HG03196 (cell line): Measurements from ENCODE around the gene MARVELD3.

ENCODE experiments used
- ATAC-seq: cut with Tn5 transposase; IDR thresholded peaks from one replicate; pipeline ENCODE4 v1.9.1; 2021; ENCODE audit not compliant: unreplicated experiment

MARVELD3 gene

GRCh38 chr16:71622088-71622487 is 3.9 kb upstream of the MARVELD3 start:
- ATAC-seq = no peak

DNA sequence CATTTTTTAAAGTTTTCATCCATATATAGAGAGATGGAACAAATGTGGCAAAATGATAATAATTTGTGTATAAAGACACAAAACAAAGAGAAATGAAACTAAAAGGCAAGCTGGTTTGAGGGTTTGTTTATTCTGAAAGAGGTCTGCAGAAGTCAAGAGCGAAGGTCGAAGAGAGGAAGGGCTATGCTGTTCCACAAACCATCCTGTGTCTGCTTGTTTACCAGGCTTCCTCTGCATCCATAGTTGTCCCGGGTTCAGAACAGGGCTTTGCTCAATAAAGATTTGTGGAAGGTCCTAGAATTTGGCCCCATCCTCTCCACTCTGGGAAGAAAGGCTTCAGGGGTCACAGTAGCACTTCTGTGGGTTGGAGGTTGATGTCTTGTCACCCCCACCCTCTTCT is 2.4 kb upstream of the MARVELD3 start:
- ATAC-seq = no peak

- ATAC-seq = no peak
Measured at GRCh38 chr16:71625113-71625850, 702 bp upstream of the MARVELD3 start.

- ATAC-seq = no peak
Measured at GRCh38 chr16:71626858-71627213, 852 bp downstream of the MARVELD3 start.

- ATAC-seq = no peak
Measured at GRCh38 chr16:71627731-71628181, 1.8 kb downstream of the MARVELD3 start.

DNA sequence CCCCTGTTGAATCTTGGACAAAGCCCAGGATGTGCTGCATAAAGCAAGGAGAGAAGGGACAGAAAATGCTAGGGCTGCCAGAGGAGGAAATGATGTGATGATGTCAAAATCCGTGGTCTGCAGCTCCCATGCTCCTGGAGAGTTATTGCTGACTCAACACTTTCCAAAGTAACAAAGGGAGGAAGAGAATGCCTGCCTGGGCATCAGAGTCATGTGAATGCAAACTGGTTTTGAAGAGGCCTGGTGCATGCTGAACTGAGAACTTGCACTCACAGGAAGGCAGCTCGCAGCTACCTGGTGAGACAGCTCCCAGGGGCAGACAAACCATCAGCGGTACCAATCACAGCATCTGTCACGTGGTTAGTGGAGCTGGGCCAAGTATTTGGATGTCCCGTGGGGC is 2.8 kb downstream of the MARVELD3 start:
- no peak for ATAC-seq

- ATAC-seq = no peak
Measured at GRCh38 chr16:71629278-71630016, 3.5 kb downstream of the MARVELD3 start.

- ATAC-seq = no peak
Measured at GRCh38 chr16:71630808-71631207, 4.8 kb downstream of the MARVELD3 start.

- ATAC-seq = no peak
Measured at GRCh38 chr16:71631776-71632175, 5.8 kb downstream of the MARVELD3 start.

GRCh38 chr16:71635632-71636031 is 9.6 kb downstream of the MARVELD3 start:
- ATAC-seq = no peak

DNA sequence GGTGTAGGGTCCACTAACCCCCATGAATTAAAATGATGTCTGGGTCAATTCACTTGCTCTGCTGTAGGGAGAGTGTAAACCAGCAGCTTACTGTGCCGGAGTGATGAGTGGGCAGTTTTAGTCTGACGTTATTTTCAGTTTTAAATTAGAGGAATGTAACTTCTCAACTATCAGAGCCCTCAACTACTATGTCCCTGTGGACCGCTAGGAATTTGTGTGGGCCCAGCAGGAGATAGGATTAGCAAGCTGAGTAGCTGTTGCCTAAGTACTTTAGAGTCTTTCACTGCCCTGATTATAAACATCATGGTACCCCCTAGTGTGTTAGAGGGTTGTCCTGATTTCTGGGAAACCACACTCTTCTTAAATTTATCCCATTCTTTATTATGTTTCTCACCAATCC is 11.4 kb downstream of the MARVELD3 start:
- ATAC-seq = no peak

- no peak for ATAC-seq
Measured at GRCh38 chr16:71645450-71645849, 19.5 kb downstream of the MARVELD3 start.

DNA sequence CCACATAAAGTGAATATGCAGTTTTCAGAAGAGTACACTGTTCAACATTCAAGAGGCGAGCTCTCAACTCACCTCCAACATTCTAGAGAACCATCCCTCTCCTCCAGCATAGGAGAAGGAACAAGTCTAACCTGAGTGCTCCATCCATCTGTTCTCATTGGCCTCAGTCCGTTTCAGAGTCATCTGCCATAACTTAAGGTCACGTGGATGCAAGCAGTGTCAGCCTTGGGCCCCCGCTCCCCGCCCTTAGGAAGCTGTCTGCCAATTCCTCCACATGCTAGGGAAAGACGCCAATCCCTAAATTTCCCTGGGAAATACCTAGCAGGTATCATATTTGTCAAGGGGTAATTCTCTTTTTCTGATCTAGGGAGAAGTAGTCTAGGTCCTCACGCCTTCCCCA is 21.4 kb downstream of the MARVELD3 start:
- no peak for ATAC-seq

GRCh38 chr16:71648162-71648561 is 22.2 kb downstream of the MARVELD3 start:
- no peak for ATAC-seq

DNA sequence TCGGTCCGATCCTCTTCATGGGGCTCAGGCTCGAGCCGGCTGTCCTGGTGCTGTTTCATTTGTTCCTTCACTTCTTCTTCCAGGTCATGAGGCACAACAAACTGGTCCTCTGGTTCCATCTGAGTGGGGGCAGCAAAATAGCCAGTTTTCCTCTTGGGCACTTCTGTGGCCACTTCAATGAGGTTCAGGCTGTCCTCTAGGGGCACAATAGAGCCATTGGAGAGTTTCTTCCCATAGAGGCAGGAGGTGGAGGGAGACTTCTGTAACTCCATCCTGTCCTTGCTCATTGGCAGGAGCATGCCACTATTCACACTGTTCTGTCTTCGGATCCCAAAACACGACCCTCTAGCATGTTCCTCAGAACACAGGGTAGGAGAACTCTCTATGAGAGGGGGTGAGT is 22.9 kb downstream of the MARVELD3 start:
- no peak for ATAC-seq

DNA sequence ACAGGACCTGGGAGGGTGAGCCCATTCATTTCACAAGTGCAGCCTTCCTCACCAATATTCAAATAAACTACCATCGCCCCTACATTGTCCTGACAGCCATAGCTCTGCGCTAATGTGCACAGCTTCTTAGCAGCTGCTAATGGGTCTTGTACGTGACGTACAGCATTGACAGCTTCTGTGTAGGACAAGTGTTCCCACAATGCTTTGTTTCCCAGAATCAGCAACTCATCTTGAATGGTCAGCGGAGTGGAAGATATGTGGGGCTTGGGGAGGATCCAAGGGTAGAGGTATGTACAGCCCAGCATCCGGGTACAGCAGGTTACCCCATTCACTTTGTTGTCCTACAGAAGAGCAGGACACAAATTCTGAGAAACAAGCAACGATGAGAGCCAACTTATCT is 23.7 kb downstream of the MARVELD3 start:
- no peak for ATAC-seq

DNA sequence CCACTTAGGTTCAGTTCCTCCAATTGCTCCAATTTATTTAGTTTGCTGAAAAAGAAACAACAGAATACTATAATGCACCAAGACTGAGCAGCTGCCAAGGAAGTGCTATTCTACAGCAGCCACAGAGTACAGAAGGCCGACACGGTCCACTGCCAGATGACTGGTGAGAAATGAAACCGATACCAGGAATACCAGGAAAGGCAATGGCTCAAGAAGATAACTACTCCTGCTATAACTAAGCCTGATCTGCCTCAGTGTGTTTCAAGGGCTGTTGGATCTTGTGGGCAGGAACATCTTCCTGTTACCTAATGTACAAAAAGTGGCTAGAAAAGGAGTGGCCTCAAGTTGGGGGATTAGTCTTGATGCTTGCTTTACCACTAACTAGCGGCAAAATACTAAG is 32.8 kb downstream of the MARVELD3 start:
- no peak for ATAC-seq

- ATAC-seq = no peak
Measured at GRCh38 chr16:71659471-71659870, 33.5 kb downstream of the MARVELD3 start.

DNA sequence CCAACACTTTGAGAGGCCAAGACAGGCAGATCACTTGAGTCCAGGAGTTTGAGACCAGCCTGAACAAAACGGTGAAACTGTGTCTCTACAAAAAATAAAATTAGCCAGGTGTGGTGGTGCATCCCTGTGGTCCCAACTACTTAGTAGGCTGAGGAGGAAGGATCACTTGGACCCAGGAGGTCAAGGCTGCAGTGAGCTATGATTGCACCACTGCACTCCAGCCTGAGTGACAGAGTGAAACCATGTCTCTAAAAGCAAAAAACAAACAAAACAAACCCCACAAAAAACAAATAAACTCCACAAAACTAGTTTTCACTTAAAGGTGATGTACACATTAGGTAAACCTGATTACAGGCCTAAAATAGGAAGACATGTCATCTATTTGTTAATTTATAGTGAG is 40.3 kb downstream of the MARVELD3 start:
- ATAC-seq = no peak

DNA sequence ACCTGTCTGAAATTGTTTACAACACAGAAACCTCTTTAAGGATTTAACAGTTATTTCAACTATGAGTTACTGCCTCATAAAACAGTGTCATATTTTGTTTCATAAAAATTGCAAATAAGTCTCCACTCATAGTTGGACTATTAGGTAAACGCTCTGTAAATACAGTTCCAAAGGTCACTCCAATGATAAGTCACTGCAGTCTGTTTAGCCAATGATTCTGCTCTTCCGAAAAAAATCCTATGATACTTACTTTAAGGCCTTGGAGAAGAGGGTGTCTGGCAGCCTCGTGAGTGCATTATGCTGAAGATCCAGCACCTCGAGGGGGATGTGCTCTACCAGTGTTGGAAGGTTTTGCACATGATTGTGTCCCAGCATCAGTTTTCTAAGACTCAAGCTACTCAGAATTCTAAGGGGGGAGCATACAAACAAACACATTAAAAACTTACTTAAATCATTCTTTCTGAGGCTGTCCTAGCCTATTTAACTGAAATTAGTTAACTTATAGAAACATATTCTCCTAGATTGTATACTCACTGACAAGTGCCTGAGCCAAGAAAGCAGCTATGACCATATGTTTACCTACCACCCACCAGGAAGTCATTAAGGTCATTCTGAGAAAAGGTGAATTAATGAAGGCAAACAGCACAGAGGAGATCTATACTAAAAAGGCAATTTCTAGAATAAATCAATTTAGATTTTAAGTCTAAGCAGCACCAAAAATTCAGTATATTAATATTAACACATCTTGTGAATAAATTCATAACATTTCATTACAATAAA is 41.1 kb downstream of the MARVELD3 start:
- ATAC-seq = no peak

DNA sequence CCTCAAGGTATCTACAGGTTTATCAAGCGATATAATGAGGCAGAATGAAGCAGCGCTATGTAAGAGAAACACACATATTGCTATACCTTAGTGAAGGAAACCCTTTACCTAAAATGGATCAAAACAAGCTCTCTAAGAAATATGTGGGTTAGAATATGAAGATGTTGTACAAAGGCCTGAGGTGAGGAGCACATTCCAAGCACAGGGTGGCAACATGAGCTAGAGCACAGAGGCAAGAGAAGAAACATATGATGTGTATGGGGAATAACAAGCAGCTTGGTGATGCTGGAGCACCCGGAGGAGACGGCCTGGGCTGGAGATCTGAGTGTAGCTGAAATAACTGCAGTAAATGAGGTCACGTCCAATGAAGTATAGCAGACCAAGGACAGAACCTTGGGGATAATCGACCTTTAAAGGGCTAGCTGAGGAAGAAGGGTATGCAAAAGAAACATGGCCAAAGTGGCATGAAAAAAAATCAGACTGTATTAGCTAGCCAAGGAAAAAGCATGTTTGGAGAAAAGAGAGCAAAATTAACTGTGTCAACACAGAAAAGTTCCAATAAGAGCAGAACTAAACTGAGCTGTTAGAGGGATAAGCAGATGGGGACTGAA is 44.0 kb downstream of the MARVELD3 start:
- ATAC-seq = no peak
